HEK293 (cell line): ENCODE data around the gene CSF3R.

Experiments used
- ATF2 ChIP-seq: fragments of 450-650 bp; formaldehyde crosslinking; IDR thresholded peaks from 2 replicates; pipeline ENCODE4 v1.5.1; 2016; ENCODE audit warnings: missing biosample characterization, missing genetic modification characterization, low read depth
- CTCF ChIP-seq: fragments of 450-650 bp; formaldehyde crosslinking; IDR thresholded peaks from 2 replicates; pipeline ENCODE4 v1.5.1; 2016; ENCODE audit warnings: missing biosample characterization, missing genetic modification characterization
- MEIS1 ChIP-seq: sonication (generic); formaldehyde crosslinking; IDR thresholded peaks from 2 replicates; pipeline ENCODE4 v1.8.1; 2022; ENCODE audit warnings: missing genetic modification reagents, mild to moderate bottlenecking, borderline replicate concordance
- REPIN1 ChIP-seq: fragments of 450-650 bp; formaldehyde crosslinking; IDR thresholded peaks from 2 replicates; pipeline ENCODE4 v1.5.1; 2017; ENCODE audit warnings: missing biosample characterization, missing genetic modification characterization, low read depth
- ZBTB1 ChIP-seq: fragments of 450-650 bp; formaldehyde crosslinking; IDR thresholded peaks from 2 replicates; pipeline ENCODE4 v1.5.1; 2016; ENCODE audit warnings: missing biosample characterization, missing genetic modification characterization
- ZBTB48 ChIP-seq: fragments of 450-650 bp; formaldehyde crosslinking; IDR thresholded peaks from 2 replicates; pipeline ENCODE4 v1.5.1; 2016; ENCODE audit warnings: missing biosample characterization, missing genetic modification characterization
- ZBTB49 ChIP-seq: fragments of 450-650 bp; formaldehyde crosslinking; IDR thresholded peaks from 2 replicates; pipeline ENCODE4 v1.5.1; 2016; ENCODE audit warnings: missing biosample characterization, missing genetic modification characterization, low read depth
- ZBTB7A ChIP-seq: fragments of 450-650 bp; formaldehyde crosslinking; IDR thresholded peaks from 2 replicates; pipeline ENCODE4 v1.5.1; 2016; ENCODE audit warnings: low read depth, missing biosample characterization, missing genetic modification characterization
- ZNF350 ChIP-seq: fragments of 450-650 bp; formaldehyde crosslinking; IDR thresholded peaks from 2 replicates; pipeline ENCODE4 v1.5.0; 2017; ENCODE audit warnings: missing biosample characterization, mild to moderate bottlenecking, missing genetic modification characterization
- ZNF513 ChIP-seq: fragments of 450-650 bp; IDR thresholded peaks from 2 replicates; pipeline ENCODE4 v1.5.1; 2018; ENCODE audit warnings: missing biosample characterization, missing genetic modification characterization
- ZSCAN18 ChIP-seq: fragments of 450-650 bp; formaldehyde crosslinking; IDR thresholded peaks from 2 replicates; pipeline ENCODE4 v1.5.1; 2016; ENCODE audit warnings: missing biosample characterization, missing genetic modification characterization

GRCh38 chr1:36494971-36495370 is 12.3 kb upstream of the CSF3R start:
- no peak for TF ChIP-seq ZBTB1 (tag by site-specific recombination)
- no peak for TF ChIP-seq ZNF350
- TF ChIP-seq CTCF (tag by site-specific recombination), result no peak
- TF ChIP-seq ZNF513, result no peak
- TF ChIP-seq ZBTB7A (tag by site-specific recombination), result no peak
- no peak for TF ChIP-seq ATF2 (tag by site-specific recombination)
- no peak for TF ChIP-seq ZBTB48 (tag by site-specific recombination)
- no peak for TF ChIP-seq REPIN1
- no peak for TF ChIP-seq ZSCAN18 (tag by site-specific recombination)
- no peak for TF ChIP-seq ZBTB49
- TF ChIP-seq MEIS1 (CRISPR knock-in tag), result no peak
